Erythroblast (primary cell): ENCODE results near the gene INSRR.

Experiments
- GATA1 ChIP-seq: IDR thresholded peaks from 2 replicates; pipeline ENCODE4 v1.6.1; 2011; ENCODE audit warnings: low read depth, mild to moderate bottlenecking, control low read depth, low read length, moderate library complexity
- POLR2A ChIP-seq: IDR thresholded peaks from 2 replicates; pipeline ENCODE4 v1.6.1; 2011; ENCODE audit warnings: mild to moderate bottlenecking, low read length

DNA sequence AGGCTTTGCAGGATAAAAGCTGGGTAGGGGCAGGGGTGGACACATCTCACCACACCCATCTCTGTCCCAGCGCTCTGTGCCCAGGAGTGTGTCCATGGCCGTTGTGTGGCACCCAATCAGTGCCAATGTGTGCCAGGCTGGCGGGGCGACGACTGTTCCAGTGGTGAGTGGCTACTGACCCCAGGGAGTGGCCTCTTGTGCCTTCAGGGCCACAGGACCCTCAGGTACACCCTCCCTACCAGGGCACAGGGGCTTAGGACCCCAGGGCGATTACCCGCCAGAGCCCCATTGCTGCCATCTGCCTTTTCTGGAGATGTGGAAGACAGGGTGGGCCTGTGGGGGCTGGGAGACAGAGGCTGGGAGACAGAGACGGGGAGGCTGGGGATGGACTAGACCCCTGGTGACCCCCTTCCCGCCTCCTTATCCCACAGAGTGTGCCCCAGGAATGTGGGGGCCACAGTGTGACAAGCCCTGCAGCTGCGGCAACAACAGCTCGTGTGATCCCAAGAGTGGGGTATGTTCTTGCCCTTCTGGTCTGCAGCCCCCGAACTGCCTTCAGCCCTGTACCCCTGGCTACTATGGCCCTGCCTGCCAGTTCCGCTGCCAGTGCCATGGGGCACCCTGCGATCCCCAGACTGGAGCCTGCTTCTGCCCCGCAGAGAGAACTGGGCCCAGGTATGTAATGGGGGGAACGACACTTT, 47.4 kb upstream of the INSRR start:
- TF ChIP-seq POLR2A (no peak), GATA1 (no peak)
